CD4-positive, alpha-beta T cell treated with Interleukin-21 for 1 hour (primary cell): ENCODE measurements around the gene TMC2.
A peak's percentile ranks its signal among the peaks of the same experiment; 100 is the strongest.
"Not testable (repeated sequence)": the region's sequence is repeated elsewhere in the genome, so short reads cannot be mapped to it uniquely, and the experiment has no call there.

Experiments
- DNase-seq: peaks from one replicate; pipeline ENCODE4 v3.0.0-alpha.2; 2020

The TMC2 gene

DNA sequence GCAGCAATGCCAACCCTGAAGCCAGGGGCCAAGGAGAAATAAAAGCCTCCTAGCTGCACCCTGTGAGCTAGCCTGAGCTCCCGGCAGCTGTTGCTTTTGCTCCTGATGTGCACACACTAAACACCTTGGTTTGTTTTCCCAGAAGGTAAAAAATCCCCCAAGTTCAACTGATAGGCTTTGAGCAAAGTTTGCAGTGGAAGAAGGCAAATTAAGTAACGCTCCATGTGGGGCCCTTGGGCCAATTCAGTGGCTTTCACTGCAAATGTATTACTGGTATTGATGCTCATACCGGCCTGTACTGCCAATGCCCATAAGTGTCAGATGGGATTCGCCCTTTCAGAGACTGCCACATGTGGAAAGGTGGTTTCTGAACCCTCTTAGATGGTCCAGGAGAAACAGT is 137.1 kb downstream of the TMC2 start:
- no peak for DNase-seq

DNA sequence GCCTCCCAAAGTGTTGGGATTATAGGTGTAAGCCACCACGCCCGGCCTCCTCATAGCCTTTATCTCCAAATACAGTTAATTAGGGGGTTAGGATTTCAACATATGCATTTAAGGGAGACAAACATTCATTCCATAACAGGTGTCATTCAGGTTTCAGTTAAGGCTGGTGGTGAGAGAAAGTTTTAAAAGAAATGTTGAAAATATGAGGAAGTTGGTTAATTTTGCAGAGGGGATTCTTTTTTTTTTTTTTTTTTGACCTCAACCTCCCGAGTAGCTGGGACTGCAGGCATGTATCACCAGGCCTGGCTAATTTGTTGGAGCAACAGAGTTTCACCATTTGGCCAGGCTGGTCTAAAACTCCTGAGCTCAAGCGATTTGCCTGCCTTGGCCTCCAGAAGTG is 143.7 kb downstream of the TMC2 start:
- no peak for DNase-seq

DNA sequence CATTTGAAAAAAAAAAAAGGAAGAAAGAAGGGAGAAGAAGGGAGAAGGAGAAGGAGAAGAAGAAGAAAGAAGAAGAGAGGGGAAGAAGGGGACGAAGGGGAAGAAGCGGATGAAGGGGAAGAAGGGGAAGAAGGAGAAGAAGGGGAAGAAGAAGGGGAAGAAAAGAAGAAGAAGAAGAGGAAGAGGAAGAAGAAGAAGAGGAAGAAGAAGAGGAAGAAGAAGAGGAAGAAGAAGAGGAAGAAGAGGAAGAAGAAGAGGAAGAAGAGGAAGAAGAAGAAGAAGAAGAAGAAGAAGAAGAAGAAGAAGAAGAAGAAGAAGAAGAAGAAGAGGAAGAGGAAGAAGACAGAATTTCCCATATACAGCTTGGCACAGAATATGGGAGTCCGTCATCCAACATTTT is 145.7 kb downstream of the TMC2 start:
- not testable (repeated sequence) for DNase-seq

DNA sequence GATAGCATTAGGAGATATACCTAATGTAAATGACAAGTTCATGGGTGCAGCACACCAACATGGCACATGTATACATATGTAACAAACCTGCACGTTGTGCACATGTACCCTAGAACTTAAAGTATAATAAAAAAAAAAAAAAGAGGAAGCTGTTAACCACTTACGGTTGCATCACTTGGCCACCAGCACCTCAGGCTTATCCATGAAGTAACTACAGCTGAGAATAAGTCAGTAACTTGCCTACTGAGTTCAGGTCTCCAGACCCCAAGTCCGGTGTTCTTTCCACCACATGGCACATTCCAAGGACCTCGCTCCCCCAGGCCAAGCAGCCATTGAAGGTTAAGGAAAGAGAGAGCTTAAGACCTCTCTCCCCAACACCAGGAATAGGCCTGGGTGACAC is 148.4 kb downstream of the TMC2 start:
- not testable (repeated sequence) for DNase-seq

DNA sequence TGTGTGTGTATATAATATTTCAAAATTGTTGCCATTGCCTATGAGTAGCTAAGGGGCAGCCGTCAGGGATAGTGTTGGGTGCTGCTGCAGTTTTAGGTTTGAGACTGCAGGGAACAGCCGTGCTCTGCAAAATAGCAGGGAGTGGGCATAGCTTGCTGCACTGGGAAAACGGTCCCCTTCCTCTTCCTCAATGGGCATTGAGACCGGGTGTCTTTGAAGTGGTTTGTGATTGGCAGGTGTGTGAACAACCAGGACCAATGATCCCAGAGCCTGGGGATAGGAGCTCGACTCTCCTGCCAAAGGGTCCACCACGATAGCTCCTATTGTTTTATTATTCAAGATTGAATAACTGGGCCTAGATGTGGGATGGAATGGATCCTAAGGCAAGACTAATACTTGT is 151.1 kb downstream of the TMC2 start:
- no peak for DNase-seq

DNA sequence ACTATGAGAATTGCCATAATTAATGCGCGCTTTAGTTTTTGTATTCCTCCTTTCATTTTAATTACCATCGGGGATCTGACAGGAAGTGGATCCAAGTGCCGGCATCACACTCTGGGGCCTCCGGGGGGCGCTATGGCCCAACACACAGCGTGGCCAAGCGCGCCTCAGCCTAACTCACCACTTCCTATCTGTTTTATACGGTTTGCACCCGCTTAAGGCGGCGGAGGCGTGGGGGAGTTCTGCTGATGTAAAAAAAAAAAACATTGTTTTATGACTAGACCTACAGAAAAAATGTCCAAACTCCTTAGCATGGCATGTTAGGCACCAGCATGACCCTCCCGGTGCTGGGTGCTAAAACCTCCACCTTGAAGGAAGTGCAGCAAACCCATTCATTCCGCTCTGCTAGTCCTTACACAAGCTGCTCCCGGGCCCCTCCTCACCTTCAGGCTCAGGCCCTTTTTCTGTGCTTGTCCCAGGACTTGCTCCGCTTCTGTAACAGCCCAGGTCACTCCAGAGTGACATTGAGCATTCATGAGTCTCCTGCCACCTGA is 151.7 kb downstream of the TMC2 start:
- DNase-seq = peak; percentile 82

DNA sequence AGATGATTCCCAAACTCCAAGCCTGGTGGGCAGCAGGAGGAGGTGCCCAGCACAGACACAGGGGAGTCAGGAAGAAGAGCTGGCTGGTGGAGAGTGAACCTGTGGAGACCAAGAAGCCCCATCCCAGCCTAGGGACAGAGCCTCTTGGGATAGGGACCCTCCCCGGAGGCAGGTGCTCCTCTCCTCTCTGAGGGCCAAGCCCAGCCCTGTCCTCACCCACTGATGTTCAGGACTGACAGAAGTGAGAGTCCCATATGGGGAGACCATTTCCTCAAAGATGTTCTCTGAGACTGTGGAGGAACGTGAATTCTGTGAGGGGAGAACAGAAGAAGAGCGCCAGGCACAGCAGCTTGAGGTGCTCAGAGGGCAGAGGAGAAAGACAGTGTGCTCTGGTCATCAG is 153.8 kb downstream of the TMC2 start:
- no peak for DNase-seq

DNA sequence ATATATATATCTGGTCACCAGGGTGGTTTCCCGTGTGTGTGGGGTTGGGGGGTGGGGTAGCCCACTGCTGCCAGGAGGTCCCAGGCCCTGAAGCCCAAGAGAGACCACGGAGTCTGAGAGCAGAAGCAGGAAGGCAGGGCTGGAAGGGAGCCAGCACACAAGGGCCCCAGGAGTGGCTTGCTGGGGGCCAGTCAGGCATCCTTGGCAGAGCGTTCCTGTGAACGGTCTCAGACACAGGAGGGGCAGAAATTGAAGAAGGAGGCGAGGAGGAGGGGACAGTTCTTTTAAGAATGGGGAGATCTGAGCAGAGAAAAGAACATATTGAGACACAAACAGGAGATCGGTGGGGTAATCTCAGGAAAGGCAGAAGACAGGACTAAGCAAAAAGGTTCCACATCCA is 154.3 kb downstream of the TMC2 start:
- DNase-seq = no peak

DNA sequence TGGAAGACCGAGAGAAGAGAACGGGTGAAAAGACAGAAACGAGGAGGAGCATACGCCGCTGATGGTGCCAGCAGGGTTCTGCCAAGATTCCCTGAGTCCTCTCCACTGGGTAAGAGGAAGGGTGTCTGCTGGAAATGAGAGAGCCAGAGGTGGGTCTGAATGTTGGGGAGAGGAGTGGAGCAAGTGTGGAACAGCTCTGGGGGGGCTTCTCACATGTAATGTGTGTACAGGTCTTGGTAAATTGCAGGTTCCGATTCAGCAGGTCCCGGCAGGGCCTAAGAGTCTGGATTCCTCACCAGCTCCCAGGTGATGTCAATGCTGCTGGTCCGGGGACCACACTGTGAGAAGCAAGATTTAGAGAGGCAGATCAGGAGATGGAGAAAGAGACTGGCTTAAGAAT is 154.8 kb downstream of the TMC2 start:
- DNase-seq = no peak
